Stimulated activated CD4-positive, alpha-beta T cell treated with anti-CD3 and anti-CD28 coated beads, Interleukin-15, amount 100 ng/mL, for 1 hour (primary cell): Measurements from ENCODE around the gene RAB3GAP2.
"Not testable (repeated sequence)": the region's sequence is repeated elsewhere in the genome, so short reads cannot be mapped to it uniquely, and the experiment has no call there.

Experiments used
- DNase-seq, 2 donors: peaks; one replicate each; pipeline ENCODE4 v3.0.0-alpha.2; 2020; ENCODE audit warnings: low read depth in 1 of 2, low spot score in 1 of 2

The RAB3GAP2 gene

DNA sequence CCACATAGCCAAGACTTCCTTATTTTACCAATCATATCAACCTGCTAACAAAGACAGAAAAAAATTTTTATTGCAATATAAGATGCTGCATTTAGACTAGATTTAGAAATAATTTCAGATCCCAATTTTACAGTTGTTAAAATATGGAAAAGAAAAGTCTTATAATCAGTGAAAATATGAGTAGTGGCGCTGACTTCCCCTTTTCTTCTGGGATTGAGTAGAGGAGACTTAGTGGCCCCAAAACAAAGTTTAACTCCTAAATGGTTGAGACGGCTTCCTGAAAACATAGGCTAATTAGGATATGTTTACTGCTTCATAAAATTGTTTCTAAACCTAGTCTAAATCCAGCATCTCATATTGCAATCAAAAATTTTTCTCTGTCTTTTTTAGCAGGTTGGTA, 68.4 kb downstream of the RAB3GAP2 start:
- no peak for DNase-seq

DNA sequence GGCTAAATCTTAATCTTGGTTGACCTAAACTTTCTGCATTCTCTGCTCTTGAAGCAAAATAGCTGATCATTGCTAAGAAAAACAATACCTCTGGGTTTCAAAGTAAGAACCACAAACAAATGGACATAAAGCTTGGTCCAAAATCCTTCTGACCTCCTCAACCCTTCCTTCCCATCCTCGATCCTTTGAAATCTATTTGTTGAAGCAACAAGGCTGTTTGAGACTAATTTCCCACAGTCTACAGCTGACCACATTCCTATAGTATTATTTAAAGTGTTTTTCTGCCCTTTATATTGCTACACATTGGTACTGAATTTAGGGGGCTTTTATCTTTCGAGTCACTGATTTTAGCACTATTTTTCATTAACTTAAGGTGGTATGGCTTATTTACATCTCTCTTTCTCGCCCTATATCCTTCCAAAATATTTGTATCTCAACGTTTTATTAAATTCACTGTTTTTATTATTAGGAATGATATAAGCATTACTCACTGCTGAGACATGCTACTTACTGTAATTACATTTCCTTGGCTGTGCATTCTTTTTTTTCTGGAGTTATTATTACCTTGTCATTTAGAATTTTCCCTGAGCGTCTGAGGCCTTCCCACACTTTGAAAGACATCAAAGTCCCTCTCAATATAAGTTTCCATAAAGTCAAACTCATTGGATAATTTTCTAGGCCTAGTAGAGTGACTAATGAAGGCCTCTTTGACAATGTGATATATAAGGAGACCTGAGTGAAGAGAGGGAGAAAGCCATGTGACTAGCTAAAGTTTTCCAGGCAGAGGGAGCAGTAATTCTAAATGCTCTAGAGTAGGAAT, 73.9 kb downstream of the RAB3GAP2 start:
- no peak for DNase-seq

DNA sequence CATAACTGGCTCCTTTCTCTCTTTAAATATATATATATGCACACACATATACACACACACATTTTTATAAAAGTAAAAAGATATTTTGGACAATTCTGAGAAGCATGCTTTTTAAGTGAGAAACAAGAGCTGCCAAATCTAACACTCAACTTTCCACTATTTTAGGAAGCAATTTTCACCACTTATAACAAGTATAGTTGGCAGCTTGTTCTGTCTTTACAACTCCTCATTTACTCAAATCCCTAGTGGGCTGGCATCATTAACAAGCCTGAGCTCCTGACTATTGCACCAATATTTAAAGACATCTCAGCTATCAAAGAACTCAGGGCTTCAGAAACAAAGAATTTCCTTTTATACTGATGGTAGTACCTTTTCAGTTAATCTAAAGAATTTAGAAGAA, 76.6 kb downstream of the RAB3GAP2 start:
- DNase-seq, result no peak

DNA sequence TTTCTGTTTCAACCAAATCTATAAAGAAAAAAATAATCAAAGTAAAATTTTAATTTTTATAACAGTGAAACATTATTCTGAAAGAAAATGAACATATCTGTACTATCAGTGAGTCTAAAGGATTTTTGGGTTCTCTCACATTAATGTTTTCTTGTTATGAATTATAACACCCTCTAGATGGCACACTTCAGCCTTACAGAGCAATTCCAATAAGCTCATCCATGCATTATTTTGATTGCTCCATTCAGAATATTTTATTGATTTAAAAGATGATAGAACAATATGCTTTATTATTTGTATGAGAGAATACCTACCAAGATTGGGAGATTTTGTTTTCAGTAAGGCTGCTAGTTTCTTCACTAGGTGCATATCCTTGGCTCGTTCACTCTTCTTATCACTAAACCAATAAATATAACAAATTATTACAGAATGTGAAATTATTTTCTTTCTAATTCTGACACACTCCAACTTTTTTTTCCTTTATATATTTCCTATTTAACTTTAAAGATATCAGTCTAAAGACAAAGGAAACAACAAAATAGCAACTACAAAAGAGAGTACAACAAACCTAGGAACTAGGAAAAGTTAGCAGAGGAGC, 82.4 kb downstream of the RAB3GAP2 start:
- DNase-seq, result no peak

DNA sequence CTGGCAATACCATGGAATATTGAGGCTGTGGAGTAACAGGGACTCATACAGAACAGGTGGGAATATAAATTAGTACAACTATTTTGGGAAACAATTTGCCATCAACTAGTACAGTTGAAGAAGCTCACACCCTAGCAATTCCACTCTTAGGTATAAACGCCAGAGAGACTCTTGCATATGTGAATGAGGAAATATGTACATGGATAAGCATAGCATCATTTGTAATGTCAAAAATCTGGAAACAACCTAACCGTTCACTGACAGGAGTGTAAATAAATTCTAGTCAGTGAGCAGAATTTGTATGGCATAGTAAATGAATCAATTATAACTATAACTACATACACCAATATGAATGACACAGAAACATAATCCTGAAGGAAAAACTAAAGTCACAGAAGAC, 83.7 kb downstream of the RAB3GAP2 start:
- DNase-seq, result no peak

DNA sequence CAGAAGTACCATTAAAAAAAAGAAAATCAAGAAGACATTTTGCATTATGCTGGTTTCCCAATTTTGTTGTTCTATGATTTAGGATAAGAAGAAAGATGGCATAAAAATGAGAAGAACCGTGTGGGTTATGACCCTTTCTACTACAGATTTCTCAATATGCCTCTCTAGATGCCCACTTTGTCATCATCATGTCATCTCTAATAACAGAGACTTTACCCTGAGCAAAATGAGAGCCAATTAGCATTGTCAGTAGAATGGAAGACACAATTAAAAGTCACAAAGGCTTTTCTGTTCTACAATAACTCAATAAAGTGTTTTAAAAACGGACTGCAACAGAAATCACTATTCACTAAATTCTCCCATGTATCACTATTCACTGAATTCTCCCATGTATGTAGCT, 85.5 kb downstream of the RAB3GAP2 start:
- DNase-seq, result no peak

DNA sequence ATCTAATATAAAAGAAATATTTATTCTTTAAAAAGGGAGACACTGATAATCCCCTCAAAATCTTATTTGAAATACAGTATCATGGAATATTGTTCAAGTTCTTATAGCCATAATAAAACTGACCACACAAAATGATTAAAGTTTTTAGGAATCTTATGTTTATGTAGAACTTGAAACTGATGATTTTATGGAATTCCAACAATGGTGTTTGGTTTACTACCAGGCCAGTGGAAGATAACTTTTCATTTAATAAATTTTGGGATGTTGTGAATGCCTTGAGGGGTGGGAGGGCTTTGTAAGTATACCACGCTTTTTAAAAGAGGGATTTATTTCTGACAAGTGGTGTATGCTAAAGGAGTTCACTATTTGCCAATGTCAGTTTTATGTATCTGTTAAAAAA, 87.7 kb downstream of the RAB3GAP2 start:
- DNase-seq, result no peak

DNA sequence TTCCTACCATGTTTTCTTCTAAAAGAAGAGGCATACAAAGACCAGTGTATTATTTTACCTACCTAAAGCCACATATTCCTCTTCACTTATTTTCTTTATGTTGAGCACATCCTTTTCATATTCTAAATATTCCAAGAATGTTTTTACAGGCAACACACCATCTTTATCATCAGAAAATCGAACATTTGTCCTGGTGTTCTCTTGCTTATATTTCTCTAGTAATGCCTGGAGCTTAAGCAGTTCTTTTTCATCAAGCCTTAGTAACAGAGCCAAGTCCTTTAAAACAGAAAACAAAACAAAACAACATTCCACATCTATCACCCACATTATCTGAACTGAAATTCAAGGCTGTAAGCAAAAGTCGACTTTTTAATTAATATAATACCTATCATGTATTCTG, 89.6 kb downstream of the RAB3GAP2 start:
- no peak for DNase-seq

DNA sequence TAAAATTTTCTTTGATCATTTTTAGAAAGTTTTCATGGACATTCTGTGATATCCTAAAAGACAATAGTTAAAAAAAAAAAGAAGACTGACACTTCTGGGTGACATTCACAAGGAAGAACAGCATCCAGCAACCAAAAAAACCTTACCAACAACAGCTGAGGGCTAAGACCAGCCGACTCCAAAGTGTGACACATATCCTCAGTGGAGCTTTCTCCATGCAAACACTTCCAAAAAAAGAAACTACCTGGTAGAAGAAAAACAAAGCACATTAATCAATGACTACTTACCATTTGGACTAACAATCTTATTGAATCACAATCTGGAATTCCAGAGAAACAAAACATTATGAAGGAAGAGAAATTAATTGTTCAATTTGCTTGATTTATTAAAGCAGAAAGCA, 90.1 kb downstream of the RAB3GAP2 start:
- DNase-seq, result no peak

DNA sequence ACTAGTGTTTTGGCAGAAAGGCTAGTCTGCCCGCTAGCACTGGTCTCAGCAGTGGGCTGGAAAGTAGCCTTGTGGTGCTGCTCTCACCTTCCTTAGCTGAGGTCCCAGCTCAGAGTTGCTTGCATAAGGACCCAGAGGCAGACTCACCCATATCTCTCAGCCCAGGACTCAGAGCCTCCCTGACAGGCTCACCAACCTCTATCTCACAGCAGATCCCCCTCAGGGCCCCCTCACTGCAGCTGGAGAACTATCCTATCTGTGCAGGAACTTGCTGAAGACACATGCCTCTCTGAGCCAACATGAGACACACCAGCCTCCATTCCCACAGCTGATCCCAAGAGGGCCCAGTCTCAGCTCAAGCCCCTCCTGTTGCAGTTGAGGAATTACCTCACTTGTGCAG, 95.7 kb downstream of the RAB3GAP2 start:
- no peak for DNase-seq

DNA sequence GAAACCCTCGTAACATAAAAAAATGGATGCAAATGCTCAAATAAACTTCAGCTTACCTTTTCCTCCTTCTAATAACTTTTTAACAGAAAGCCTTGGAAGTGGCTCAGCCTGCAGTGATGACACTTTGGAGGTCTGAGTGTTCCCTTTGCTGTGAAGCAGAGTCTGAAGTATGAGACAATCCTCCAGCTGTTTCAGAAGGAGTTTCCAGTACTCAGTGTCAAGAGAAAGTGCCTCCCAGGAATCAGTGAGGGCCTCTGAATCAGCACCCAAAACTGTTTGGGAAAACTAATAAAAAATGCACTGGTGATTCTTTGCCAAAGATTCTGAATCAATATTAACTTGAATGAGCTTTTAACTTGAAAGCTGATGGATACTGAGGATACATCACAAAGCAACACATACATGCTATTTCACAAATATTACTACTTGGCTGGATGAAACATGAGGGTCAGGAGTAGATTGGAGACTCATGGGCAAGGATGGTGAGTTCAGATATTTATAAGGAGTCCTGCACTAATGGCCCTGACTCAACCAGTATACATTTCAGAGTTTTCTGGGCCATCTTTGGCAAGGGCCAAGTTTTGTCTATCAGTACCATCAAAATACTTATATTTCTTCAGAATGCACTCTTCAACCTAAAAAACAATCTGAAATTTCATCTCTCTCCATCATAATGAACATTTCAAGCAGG, 101.3 kb downstream of the RAB3GAP2 start:
- DNase-seq, result no peak

DNA sequence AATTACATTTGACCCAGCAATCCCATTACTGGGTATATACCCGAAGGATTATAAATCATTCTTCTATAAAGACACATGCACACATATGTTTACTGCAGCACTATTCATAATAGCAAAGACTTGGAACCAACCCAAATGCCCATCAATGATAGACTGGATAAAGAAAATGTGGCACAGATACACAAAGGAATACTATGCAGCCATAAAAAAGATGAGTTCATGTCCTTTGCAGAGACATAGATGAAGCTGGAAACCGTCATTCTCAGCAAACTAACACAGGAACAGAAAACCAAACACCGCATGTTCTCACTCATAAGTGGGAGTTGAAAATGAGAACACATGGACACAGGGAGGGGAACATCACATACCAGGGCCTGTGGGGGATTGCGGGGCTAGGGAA, 102.4 kb downstream of the RAB3GAP2 start:
- DNase-seq, result not testable (repeated sequence)

DNA sequence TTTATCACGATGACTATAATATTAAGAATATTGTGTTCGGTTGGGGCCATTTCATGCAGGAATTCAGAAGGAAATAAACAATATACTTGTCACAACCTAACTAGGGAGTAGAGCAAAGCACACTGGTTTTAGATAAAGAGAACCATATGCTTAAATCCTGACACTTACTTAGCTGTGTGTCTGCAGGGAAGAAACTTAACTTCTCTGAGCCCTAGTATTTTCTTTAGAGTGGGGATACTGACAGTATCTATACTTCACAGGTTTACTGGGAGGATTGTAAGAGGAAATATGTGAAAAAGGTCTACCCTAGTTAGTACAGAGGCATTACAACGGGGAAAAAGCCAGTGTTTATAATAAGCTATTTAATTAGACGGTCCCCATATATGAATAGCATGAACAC, 105.4 kb downstream of the RAB3GAP2 start:
- no peak for DNase-seq

DNA sequence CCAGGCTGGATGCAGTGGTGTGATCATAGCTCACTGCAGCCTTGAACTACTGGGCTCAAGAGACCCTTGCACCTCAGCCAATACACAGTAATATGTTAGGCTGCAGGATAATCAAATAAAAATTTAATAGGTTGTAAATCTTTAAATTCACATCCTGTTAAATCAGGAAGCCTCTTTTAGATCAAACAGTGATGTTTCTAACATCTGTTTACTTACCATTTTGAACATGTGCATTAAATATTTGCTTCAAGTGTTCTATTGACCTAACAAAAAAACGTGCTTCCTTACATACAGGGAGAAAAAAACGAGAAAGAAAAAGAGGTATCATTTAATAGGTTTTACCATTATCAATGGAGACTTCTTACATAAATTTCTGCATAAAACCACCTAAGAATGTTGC, 107.7 kb downstream of the RAB3GAP2 start:
- no peak for DNase-seq

DNA sequence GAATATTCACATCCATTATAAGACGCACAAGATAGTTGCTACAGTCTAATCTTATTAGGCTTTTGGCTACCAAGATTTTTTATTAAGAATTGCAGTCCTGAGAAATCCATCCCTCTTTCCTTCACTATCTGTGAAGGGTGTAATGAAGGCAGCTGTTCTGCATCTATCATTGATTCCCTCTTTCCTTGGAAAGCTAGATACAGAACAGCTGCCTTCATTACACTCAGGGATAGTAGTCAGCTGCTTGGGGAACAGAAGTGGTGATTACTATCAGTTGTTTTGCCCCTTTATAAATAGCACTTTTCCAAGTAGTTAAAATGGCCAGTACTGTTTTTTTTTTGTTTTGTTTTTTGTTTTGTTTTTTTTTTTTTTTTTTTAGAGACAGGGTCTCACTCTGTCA, 108.1 kb downstream of the RAB3GAP2 start:
- DNase-seq, result no peak

DNA sequence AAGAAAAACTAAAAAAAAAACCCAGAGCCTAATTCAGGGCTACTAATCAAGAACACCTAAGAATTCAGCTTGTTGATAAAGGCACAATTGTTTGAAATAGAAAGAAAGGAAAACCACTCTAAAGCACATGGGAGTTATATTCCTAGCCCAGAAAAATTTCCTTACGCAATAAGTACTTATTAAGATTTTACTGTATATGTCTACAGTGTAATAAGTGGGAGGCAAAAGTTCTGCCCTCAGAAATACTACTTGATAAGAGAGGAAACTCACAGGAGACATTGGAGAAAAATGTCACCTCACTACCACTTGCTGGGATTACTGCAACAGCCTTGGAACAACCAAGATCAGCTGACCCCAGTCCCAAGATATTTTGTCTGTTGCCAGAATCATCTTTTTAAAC, 112.2 kb downstream of the RAB3GAP2 start:
- DNase-seq, result no peak

DNA sequence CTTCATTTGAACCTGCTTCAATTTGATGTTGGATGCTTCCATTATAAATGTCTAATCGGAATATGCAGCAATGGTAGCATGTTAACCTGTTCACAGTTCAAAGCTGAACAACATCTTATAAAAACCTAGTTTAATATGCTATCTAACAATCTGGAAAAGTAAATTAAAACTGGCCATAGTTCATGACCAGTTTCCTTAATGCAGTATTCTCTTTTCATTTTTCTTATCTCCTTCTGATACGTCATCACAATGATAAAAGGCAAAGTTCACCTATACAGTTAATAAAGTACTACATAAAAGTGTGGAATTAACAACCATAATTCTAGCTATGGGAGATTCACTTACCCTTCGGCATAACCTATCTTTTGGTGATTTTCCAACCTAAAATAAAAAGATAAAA, 113.2 kb downstream of the RAB3GAP2 start:
- DNase-seq, result no peak

DNA sequence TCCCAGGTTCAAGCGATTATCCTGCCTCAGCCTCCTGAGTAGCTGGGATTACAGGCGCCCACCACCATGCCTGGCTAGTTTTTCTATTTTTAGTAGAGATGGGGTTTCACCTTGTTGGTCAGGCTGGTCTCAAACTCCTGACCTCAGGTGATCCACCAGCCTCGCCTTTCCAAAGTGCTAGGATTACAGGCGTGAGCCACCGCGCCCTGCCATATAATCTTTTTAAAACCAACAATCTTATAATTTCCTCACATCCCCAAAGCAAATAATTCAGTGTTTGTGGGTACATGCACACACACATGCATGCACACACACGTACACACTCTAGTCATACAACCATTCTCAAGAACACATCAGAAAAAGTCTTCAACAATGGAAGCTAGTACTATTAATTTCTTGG, 113.7 kb downstream of the RAB3GAP2 start:
- DNase-seq, result not testable (repeated sequence)

DNA sequence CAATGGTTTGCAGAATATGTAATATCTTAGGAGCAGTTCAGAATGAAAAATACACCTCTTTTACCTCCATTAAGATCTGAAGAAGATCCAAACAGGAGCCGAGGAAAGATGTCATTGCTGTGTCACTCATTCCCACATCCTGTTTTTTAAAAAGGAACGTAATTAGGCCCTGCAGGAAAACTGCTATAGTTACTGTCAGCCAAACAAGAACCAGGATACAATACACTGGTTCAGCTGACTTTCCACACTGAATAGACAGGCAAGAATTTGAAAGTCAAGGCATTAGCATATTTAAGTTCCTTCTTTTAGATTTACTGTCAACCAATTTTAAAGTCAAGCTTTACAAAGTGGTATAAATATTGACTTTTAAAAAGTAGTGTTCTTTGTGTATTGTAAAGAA, 114.5 kb downstream of the RAB3GAP2 start:
- no peak for DNase-seq

DNA sequence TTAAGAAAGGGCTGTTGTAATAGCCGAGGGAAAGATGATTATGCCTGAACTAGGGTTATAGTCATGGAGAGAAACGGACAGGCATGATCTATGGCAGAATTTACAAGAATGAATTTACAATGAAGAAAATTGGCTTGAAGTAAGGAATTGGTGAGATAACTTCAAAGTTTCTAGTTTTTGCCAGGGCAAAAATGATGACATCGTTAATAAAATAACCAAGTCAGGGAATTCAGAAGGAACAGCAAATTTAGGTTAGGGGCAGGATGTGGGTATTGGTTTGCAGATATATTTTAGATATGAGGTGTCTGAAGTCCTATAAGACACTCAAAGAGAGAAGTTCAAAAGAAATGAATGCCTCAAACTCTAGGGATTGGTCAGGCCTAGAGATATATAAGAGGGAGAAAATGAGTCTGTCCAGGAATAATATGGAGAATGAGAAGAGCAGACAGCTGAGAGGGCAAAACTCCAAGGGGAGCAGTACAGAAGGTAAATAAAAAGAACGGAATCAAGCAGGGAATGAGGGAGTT, 115.6 kb downstream of the RAB3GAP2 start:
- DNase-seq, result no peak

DNA sequence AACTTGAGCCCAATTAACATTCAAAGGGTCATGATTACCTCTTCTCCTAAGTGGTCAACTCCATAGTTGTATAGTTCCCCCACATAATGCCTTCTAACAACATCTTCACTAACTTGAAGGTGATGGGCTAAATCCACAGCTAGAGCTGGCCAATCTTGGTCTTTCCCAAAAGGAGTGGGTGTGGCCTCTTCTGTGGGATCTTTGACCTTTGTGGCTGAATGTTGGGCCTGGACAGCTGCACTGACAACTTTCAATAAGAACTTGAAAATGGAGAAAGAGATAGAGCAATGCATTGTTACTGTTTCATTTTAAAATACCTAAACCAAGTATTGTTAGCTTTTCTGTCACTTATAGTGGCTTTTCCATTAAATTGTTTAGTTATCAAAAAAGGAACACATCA, 119.1 kb downstream of the RAB3GAP2 start:
- DNase-seq, result no peak

DNA sequence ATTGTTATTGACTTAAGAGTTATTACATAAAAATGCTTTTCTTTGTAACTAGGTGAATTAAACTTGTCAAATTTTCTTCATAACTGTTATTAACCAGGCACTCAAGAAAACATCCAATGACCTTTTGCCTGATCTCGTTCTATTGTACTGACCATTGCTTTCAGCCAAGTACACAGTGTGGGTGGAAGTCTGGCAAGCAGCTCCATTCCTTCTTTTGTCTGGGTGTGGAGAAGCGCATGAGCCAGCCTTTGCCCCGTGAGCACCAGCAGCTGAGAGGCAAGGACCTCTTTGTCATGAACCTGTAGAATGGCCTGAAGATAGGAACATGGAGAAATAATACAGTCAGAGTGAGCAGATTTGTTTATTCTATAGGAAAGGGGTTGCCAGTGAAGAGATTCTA, 120.8 kb downstream of the RAB3GAP2 start:
- no peak for DNase-seq
